Measurements from ENCODE around the gene SHISAL2B.

DNA sequence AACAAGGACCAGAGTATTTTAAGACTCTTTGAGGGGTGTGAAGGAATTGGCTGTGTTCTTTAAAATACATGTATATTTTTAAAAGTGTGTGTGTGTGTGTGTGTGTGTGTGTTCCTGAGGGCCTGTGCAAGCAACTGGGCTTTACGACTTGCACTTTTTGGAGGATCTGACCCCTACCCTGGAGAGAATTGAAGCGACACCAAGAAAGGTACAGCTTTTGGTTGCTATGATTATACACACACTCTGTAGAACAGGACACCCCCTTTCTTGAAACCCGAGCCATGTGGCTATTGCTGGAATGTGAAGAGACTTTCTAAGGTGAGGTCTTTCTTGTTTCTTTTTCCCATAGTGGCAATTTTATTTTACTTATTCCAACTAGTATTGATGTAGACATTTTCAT is 988 bp downstream of the SHISAL2B start:
- no peak for TF ChIP-seq POLR2A (IDR thresholded peaks at IDR 0.05; ENCODE audit: low read depth, low read length)
- no peak for TF ChIP-seq POU2F2 (IDR thresholded peaks at IDR 0.05; ENCODE audit: low read depth, low read length)
- TF ChIP-seq POLR2AphosphoS5 (IDR thresholded peaks at IDR 0.05; ENCODE audit: low read depth, low read length): no peak
- TF ChIP-seq TAF1 (IDR thresholded peaks at IDR 0.05; ENCODE audit: low read depth, low read length): no peak
- no peak for TF ChIP-seq PAX5 (IDR thresholded peaks at IDR 0.05; ENCODE audit: insufficient read depth, low read length, severe bottlenecking)
- no peak for TF ChIP-seq SPI1 (IDR thresholded peaks at IDR 0.05; ENCODE audit: low read depth, low read length)
